Measurements from ENCODE around the gene LRRC8B. TPM values are rescaled to one million over a fixed set of nuclear protein-coding genes. Genes with fewer than 3 reads are reported as not detected.

LRRC8B gene
- total and polyA plus RNA-seq, 2 donors (not counting 1 experiment from before 2014, with no cell fraction given) = 0.83 to 2.8 TPM

DNA sequence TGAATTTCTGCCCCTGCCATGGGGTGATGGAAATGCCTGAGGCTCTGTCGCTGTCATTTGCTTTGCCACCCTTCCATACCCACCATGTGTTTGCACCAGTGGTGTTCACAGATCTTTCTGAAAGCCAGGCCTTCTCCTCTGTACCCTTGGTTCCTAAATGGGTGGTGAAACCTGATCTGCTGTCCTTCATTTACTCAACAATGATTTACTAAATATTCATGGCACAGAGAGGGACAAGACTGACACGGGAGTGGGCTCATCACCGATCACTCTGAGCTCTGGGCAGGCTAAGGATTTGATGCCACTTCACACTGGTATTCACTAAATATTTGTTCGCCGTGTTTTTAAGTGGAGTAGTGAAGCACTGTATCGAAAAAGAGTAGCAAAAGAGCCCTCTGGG lies 40.9 kb downstream of the LRRC8B start:
- DNase-seq (ENCODE audit: low read depth in 2 of 2) = no peak
- Histone ChIP-seq H3K4me1 (ENCODE audit: control insufficient read depth, extremely low read depth, insufficient read depth, low read length) (no peaks in the 10 kb centered on the region), H3K27ac (ENCODE audit: insufficient read depth, low read length) (no peak overlapping the region), H3K27me3 (ENCODE audit: control insufficient read depth, insufficient read depth, low read length) (no peaks in the 10 kb centered on the region), H3K9ac (ENCODE audit: insufficient read depth, low read length) (no peak overlapping the region), H4K20me1 (ENCODE audit: control insufficient read depth, extremely low read depth, insufficient read depth, low read length) (no peaks in the 10 kb centered on the region), H3K4me2 (ENCODE audit: extremely low read depth, insufficient read depth, low read length) (no peak overlapping the region), H3K9me3 (ENCODE audit: control insufficient read depth, insufficient read depth, low read depth, low read length) (no peaks in the 10 kb centered on the region), H3K36me3 (ENCODE audit: control insufficient read depth, insufficient read depth, low read length) (no peaks in the 10 kb centered on the region), H3K4me3 (replicated peaks in 1 of 4; ENCODE audit: control extremely low read depth in 1 of 4, insufficient read depth in 1 of 4, low read depth in 3 of 4, low read length in 4 of 4) (no peak overlapping the region), H3K79me2 (ENCODE audit: control insufficient read depth, insufficient read depth, low read length) (no peaks in the 10 kb centered on the region), H2AFZ (ENCODE audit: low read length) (no peak overlapping the region)
- TF ChIP-seq CTCF (conservative IDR thresholded peaks at IDR 0.05 in 1 of 2, IDR thresholded peaks at IDR 0.05 in 1 of 2; ENCODE audit: low read depth in 1 of 2, low read length in 2 of 2) (no peak), EZH2 (IDR thresholded peaks at IDR 0.05; ENCODE audit: low read length, missing control alignments) (no peak)

GRCh38 chr1:89566761-89567174 lies 42.1 kb downstream of the LRRC8B start:
- TF ChIP-seq EZH2 (IDR thresholded peaks at IDR 0.05; ENCODE audit: low read length, missing control alignments) (no peak), CTCF (conservative IDR thresholded peaks at IDR 0.05 in 1 of 2, IDR thresholded peaks at IDR 0.05 in 1 of 2; ENCODE audit: low read depth in 1 of 2, low read length in 2 of 2) (no peak)
- no peak overlapping the region for H3K4me2 ChIP-seq (ENCODE audit: extremely low read depth, insufficient read depth, low read length)
- H3K4me3 ChIP-seq (replicated peaks in 1 of 4; ENCODE audit: control extremely low read depth in 1 of 4, insufficient read depth in 1 of 4, low read depth in 3 of 4, low read length in 4 of 4) = no peak overlapping the region
- no peaks in the 10 kb centered on the region for H3K9me3 ChIP-seq (ENCODE audit: control insufficient read depth, insufficient read depth, low read depth, low read length)
- H3K27me3 ChIP-seq (ENCODE audit: control insufficient read depth, insufficient read depth, low read length) = no peaks in the 10 kb centered on the region
- DNase-seq (ENCODE audit: low read depth in 2 of 2) = peak; percentile 36 to 78
- no peak overlapping the region for H3K9ac ChIP-seq (ENCODE audit: insufficient read depth, low read length)
- no peaks in the 10 kb centered on the region for H4K20me1 ChIP-seq (ENCODE audit: control insufficient read depth, extremely low read depth, insufficient read depth, low read length)
- no peaks in the 10 kb centered on the region for H3K79me2 ChIP-seq (ENCODE audit: control insufficient read depth, insufficient read depth, low read length)
- no peak overlapping the region for H2AFZ ChIP-seq (ENCODE audit: low read length)
- no peaks in the 10 kb centered on the region for H3K4me1 ChIP-seq (ENCODE audit: control insufficient read depth, extremely low read depth, insufficient read depth, low read length)
- H3K36me3 ChIP-seq (ENCODE audit: control insufficient read depth, insufficient read depth, low read length) = no peaks in the 10 kb centered on the region
- H3K27ac ChIP-seq (ENCODE audit: insufficient read depth, low read length) = no peak overlapping the region

- no peak overlapping the region for H3K27ac ChIP-seq (ENCODE audit: insufficient read depth, low read length)
- no peak overlapping the region for H3K4me3 ChIP-seq (replicated peaks in 1 of 4; ENCODE audit: control extremely low read depth in 1 of 4, insufficient read depth in 1 of 4, low read depth in 3 of 4, low read length in 4 of 4)
- no peak overlapping the region for H2AFZ ChIP-seq (ENCODE audit: low read length)
- H3K9ac ChIP-seq (ENCODE audit: insufficient read depth, low read length) = no peak overlapping the region
- no peaks in the 10 kb centered on the region for H3K36me3 ChIP-seq (ENCODE audit: control insufficient read depth, insufficient read depth, low read length)
- H3K27me3 ChIP-seq (ENCODE audit: control insufficient read depth, insufficient read depth, low read length) = no peaks in the 10 kb centered on the region
- no peaks in the 10 kb centered on the region for H3K4me1 ChIP-seq (ENCODE audit: control insufficient read depth, extremely low read depth, insufficient read depth, low read length)
- H4K20me1 ChIP-seq (ENCODE audit: control insufficient read depth, extremely low read depth, insufficient read depth, low read length) = no peaks in the 10 kb centered on the region
- peak overlapping the region; percentile 19 for H3K4me2 ChIP-seq (ENCODE audit: extremely low read depth, insufficient read depth, low read length)
- no peak for DNase-seq (ENCODE audit: low read depth in 2 of 2)
- H3K79me2 ChIP-seq (ENCODE audit: control insufficient read depth, insufficient read depth, low read length) = no peaks in the 10 kb centered on the region
- H3K9me3 ChIP-seq (ENCODE audit: control insufficient read depth, insufficient read depth, low read depth, low read length) = no peaks in the 10 kb centered on the region
- no peak for TF ChIP-seq EZH2 (IDR thresholded peaks at IDR 0.05; ENCODE audit: low read length, missing control alignments)
- no peak for TF ChIP-seq CTCF (conservative IDR thresholded peaks at IDR 0.05 in 1 of 2, IDR thresholded peaks at IDR 0.05 in 1 of 2; ENCODE audit: low read depth in 1 of 2, low read length in 2 of 2)
These were observed 43.2 kb downstream of the LRRC8B start for GRCh38 chr1:89567797-89568196.

Data from fibroblast of lung (primary cell).